NCI-H187 treated with DMSO at 0.1 percent for 48 hours (cell line): ENCODE results near the gene PLCL1.

Experiments
- DNase-seq: peaks from one replicate; lab custom pipeline; 2025; lab: John Stamatoyannopoulos, UW

Gene PLCL1

GRCh38 chr2:197857476-197858107, 53.2 kb downstream of the PLCL1 start:
- DNase-seq, result no peak

DNA sequence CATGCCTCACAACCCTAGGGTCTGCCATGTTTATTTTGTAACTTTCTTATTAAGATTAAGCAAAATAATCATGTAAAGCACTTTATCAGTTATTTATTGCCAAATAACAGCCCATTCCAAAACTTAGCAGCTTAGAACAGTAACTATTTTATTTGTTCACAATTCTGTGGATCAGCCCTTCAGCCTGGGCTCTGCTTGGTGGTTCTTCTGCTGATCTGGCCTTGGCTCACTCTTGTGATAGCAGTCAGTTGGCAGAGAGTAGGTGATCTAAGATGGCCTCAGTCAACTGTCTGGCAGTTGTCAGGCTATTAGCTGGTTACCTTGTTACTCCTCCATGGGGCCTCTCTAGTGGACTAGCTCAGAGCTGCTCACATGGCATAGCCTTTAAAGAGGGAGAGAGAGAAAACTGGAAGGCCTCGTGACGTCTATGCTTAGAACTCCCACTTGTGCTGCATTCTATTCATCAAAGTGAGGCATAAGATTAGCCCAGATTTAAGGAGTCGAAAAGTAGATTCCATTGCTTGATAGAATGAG, 54.3 kb downstream of the PLCL1 start:
- no peak for DNase-seq

DNA sequence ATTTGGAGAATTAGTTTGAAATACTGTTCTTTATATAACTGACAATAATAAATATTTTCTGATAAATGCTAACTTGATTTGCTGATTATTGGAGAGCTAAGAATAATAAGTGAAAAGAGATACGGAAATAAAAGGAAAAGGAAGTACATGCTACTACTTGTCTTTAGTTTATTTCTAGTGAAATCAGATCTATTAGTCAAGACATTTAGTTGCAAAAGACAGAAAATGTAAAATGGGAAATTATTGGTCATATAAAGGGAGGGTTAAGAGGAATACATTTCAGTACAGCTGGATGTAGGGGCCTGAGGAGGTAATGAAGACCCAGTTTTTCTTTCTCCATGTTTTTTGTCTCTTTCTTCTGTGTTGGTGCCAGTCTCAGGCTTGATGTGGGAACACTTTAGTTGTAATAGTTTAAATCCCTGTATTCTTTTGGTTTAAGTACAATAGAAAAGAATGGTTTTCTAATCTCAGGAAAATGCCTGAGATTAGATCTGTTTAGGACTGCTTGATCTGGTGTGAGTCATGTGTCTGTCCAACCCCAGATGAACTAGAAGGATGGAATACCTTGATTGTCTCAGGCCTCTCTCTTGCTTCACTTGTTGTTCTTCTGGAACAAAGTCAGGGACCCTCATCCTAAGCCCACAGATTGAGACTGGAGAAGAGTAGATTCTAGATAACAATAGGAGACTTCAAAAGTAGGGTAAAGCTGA, 58.0 kb downstream of the PLCL1 start:
- DNase-seq, result no peak

DNA sequence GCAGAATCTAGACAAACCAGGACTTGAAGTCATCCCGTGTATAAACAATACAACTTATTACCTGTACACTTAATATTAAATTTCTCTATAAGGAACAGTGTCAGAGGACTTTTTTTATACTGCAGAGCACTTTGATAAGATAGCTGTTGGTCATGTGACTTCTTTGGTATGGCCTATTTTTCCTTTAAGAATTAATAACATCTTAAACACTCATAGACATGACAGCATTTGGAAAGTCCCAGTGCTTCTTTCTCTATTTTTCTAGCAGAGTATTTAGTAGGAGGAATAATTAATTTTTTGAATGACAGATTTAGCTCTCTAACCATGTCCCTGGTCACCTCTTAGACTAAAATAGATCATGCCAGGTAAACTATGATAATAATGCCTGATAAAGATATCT, 59.4 kb downstream of the PLCL1 start:
- DNase-seq, result no peak

DNA sequence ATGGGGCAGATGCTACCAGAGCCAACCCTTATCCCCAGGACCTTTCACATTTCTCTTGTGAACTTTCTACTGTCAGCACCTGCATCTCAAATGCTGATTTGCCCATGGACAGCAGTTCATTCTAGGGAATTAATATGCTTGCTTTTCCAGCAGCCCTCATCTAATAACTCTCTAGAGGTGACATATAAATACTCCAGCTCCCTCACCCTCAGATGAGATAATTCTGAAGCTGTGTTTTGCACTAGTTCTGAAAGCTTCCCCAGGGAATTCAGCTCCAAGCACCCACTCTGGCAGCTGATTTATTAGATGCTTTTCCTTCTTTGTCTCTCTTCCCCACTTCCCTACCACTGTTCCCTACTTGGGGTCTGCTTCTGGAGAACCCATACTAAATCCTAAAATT, 62.1 kb downstream of the PLCL1 start:
- no peak for DNase-seq

- DNase-seq, result no peak
Measured at GRCh38 chr2:197867033-197867432, 62.6 kb downstream of the PLCL1 start.

- DNase-seq, result no peak
Measured at GRCh38 chr2:197867624-197868023, 63.2 kb downstream of the PLCL1 start.

GRCh38 chr2:197868206-197868605, 63.8 kb downstream of the PLCL1 start:
- DNase-seq, result no peak

- no peak for DNase-seq
Measured at GRCh38 chr2:197869041-197869440, 64.6 kb downstream of the PLCL1 start.

DNA sequence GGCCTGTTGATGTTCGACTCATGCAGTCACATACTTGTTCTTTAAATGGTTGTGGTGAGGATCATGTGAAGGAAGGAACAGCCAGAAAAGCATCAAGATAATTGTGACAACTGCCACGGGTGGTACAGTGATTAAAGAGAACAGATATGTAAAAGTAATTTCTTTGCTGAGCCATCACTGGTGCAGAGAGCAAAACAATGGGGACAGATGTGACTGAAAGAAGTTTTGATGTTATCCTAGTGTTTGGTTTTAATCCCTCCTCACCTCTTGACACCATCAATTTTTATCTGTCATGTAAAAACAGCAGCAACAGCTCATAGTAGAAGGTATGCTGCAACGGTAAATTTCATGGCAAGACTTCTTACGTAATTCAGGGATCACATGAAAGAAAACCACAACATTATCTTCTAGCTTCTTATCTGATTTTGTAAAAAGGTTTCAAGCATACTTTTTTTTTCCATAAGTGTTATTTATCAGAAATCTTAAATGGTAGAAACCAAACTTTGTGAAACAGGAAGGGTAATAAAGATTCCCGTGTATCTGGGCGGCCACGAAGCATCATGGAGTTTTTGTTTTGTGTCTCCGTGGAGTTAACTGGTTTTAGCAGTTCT, 65.2 kb downstream of the PLCL1 start:
- no peak for DNase-seq

- DNase-seq, result no peak
Measured at GRCh38 chr2:197870137-197870536, 65.7 kb downstream of the PLCL1 start.

DNA sequence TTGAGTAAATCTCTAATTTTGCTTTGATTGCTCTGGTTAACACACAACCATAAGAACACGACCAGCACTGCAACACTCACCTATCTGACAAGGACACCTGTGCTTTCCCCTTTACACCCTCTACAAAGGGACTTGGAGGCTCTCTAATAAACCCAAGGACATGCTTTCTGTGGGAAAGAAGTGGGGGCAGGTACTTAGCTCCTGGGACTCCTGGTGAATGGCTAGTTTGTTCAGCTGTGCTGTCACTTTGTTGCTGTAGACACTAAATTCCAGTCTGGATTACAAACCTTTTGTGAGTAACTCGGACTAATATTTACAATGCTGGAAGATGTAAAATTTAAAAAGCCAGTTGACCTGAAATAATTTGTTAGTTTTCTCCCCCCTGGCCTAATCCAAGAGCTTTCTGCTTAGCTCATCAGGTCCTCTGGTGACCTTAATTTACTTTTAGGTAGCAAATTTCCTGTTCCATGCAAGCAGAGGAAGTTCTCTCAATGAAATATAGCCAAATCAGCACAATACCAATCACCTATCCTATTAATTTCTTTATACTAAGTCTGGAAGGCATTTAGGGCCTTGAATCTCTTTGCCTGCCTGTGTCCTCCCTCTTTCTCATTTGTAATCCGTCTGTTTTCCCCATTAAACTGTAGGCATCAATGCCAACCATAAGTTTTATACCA, 67.5 kb downstream of the PLCL1 start:
- no peak for DNase-seq

GRCh38 chr2:197873293-197873701, 68.9 kb downstream of the PLCL1 start:
- no peak for DNase-seq

DNA sequence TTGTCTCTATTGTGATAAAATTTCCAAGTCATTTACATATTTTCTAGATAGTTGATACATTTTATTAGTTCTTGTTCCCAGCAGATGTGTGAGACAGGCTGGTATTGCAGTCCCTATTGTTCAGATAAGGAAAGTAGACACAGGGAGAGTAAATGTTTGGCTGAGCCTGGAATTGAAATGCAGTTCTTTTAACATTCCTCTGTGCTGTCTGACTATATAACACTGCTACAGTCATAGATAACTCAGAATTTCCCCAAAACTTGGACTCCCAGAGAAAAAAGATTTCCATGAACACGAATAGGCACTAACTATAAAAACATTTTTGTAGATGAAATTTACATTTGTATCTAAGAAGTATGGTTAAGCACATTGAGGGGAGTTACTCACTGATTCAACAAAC, 71.4 kb downstream of the PLCL1 start:
- DNase-seq, result no peak

DNA sequence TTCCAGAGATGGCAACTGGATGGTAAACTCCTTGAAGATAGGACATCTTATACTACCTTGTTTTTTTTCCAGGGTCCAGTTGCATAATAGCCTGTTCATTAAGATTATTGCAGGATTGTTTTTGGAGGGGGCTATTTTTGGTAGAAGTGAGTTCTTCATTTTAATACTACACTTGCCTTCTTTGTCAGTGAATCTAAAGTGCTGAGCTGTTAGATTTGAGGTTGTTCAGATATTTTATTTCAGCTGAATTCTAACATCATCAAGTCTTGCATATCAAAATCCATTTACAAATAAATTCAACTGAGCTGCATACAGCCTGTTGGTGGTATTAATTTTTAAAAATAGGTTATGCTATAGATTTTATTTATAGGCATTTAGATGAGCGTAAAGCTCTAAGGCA, 72.1 kb downstream of the PLCL1 start:
- DNase-seq, result no peak

- no peak for DNase-seq
Measured at GRCh38 chr2:197877038-197877437, 72.6 kb downstream of the PLCL1 start.

DNA sequence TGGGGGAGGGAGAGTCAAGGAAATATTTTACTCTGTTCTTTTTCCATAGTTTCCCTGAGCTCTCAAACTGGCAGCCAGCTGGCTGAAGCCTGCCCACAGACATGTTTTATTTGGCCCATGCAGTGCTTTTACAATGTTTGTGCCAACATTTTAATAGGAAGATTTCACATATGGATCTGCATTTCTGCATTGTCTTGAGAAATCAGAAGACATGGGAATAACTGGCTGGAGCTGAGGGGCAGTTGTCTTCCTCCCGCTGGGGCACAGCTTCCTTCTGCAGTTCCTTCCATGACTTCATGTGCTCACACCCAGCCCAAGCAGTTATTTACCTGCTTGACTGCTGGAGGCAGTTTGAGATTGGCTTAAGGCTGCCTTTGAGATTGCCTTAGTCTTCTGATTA, 74.4 kb downstream of the PLCL1 start:
- DNase-seq, result no peak

GRCh38 chr2:197879812-197880408, 75.5 kb downstream of the PLCL1 start:
- no peak for DNase-seq

DNA sequence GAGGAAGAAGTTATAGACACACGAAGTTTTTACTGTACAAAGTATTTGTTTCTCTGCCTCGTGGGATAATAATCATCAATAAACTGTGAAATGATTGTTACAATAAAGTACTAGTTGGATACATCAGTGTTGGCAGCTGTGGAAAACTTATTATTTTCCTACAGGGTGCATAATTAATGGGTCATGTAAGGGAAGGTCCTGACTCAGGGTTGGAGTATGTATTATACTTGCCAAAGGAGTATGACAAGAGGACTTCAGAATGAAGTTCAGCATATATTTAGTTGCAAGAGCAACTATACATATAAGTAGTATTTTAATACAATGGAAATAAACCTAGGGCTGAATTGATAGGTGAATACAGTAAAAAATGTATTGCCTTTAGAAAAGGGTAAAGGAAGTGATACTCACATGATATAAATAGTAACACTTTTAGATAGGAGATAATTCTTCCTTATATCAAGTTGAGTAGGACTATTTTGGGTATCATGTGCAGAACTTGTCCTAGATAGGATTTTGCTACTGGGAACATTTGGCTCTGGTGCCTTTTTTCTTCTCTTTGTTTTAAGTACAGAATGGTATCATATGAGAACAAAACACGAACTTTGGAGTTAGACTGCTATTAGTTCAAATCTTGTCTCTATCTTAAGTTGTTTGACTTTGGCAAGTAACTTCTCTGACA, 79.1 kb downstream of the PLCL1 start:
- DNase-seq, result no peak

- DNase-seq, result no peak
Measured at GRCh38 chr2:197884252-197884651, 79.9 kb downstream of the PLCL1 start.

GRCh38 chr2:197885126-197885525, 80.7 kb downstream of the PLCL1 start:
- DNase-seq, result no peak

- DNase-seq, result no peak
Measured at GRCh38 chr2:197885587-197885986, 81.2 kb downstream of the PLCL1 start.
